Mesendoderm (in vitro differentiated cells): ENCODE data around the gene ANO9.

Source experiments
- DNase-seq: peaks from one replicate; pipeline ENCODE4 v3.0.0; 2013
- H2AK5ac ChIP-seq: 2 replicates; pipeline ENCODE4 v1.6.1; 2013; ENCODE audit warnings: low read length, inconsistent platforms
- H2BK120ac ChIP-seq: 2 replicates; pipeline ENCODE4 v1.6.1; 2013; ENCODE audit warnings: low read depth, mild to moderate bottlenecking, low read length, moderate library complexity, mixed read lengths
- H2BK15ac ChIP-seq: replicated peaks from 2 replicates; pipeline ENCODE4 v1.6.1; 2013; ENCODE audit warnings: low read depth, mild to moderate bottlenecking, moderate library complexity
- H2BK5ac ChIP-seq: 2 replicates; pipeline ENCODE4 v1.6.1; 2013; ENCODE audit warnings: low read length, inconsistent platforms
- H3K18ac ChIP-seq: 2 replicates; pipeline ENCODE4 v1.6.1; 2013; ENCODE audit warnings: mild to moderate bottlenecking, low read length, mixed read lengths
- H3K23ac ChIP-seq: one replicate; pipeline ENCODE4 v1.6.1; 2013; ENCODE audit warnings: low read length
- H3K27ac ChIP-seq: 2 replicates; pipeline ENCODE4 v1.5.1; 2013; ENCODE audit warnings: low read depth, mild to moderate bottlenecking, inconsistent platforms, low read length, moderate library complexity
- H3K27me3 ChIP-seq: 2 replicates; pipeline ENCODE4 v1.6.1; 2013; ENCODE audit warnings: low read length, control low read depth, mild to moderate bottlenecking, inconsistent platforms; ENCODE audit not compliant: insufficient read depth, poor library complexity
- H3K36me3 ChIP-seq: 2 replicates; pipeline ENCODE4 v1.6.1; 2013; ENCODE audit warnings: low read length, inconsistent platforms; ENCODE audit not compliant: control insufficient read depth, insufficient read depth
- H3K4ac ChIP-seq: one replicate; pipeline ENCODE4 v1.6.1; 2013; ENCODE audit warnings: low read depth, mild to moderate bottlenecking, low read length, moderate library complexity
- H3K4me1 ChIP-seq: 2 replicates; pipeline ENCODE4 v1.6.1; 2013; ENCODE audit warnings: low read depth, low read length, inconsistent platforms; ENCODE audit not compliant: control insufficient read depth
- H3K4me2 ChIP-seq: 2 replicates; pipeline ENCODE4 v1.6.1; 2013; ENCODE audit warnings: low read length
- H3K4me3 ChIP-seq: 2 replicates; pipeline ENCODE4 v1.5.1; 2013; ENCODE audit warnings: mild to moderate bottlenecking, low read length
- H3K56ac ChIP-seq: one replicate; pipeline ENCODE4 v1.6.1; 2013; ENCODE audit warnings: low read length
- H3K79me1 ChIP-seq: 2 replicates; pipeline ENCODE4 v1.6.1; 2013; ENCODE audit warnings: low read length, inconsistent platforms
- H3K79me2 ChIP-seq: 2 replicates; pipeline ENCODE4 v1.6.1; 2013; ENCODE audit warnings: mild to moderate bottlenecking, low read length; ENCODE audit not compliant: control insufficient read depth, insufficient read depth
- H3K9ac ChIP-seq: 2 replicates; pipeline ENCODE4 v1.6.1; 2013; ENCODE audit warnings: low read length, inconsistent platforms
- H4K5ac ChIP-seq: one replicate; pipeline ENCODE4 v1.6.1; 2013; ENCODE audit warnings: low read length
- H4K8ac ChIP-seq: one replicate; pipeline ENCODE4 v1.6.1; 2013; ENCODE audit warnings: low read depth, mild to moderate bottlenecking, control low read depth, low read length, moderate library complexity
- WGBS: extraction: QIAGEN DNeasy Blood & Tissue Kit; methylation state at CpG from one replicate; pipeline ENCODE4 v1.1.7; 2013; ENCODE audit warnings: low lambda C conversion rate, missing lambda C conversion rate; ENCODE audit not compliant: insufficient coverage; ENCODE audit errors: extremely low coverage; 5-methylcytosine and 5-hydroxymethylcytosine counted together

Gene ANO9

GRCh38 chr11:453564-453963 is 11.8 kb upstream of the ANO9 start:
- Histone ChIP-seq H2BK120ac (no peak overlapping the region), H3K4me1 (no peaks in the 10 kb centered on the region), H3K4me3 (no peak overlapping the region), H4K5ac (no peak overlapping the region), H3K4ac (no peak overlapping the region), H3K23ac (no peak overlapping the region), H3K18ac (no peak overlapping the region), H3K56ac (no peak overlapping the region), H3K9ac (no peak overlapping the region), H2BK15ac (no peak overlapping the region), H3K79me1 (peaks cover 34% of the 10 kb centered on the region), H2BK5ac (no peak overlapping the region), H3K27ac (no peak overlapping the region), H3K27me3 (no peaks in the 10 kb centered on the region), H2AK5ac (no peak overlapping the region), H3K4me2 (no peak overlapping the region), H3K36me3 (peaks cover 1% of the 10 kb centered on the region), H3K79me2 (peaks cover 60% of the 10 kb centered on the region), H4K8ac (no peak overlapping the region)
- WGBS = no CpG with 5 or more reads among the region's 13 CpGs
- no peak for DNase-seq

- Histone ChIP-seq H3K27me3 (no peaks in the 10 kb centered on the region), H3K79me1 (peaks cover 34% of the 10 kb centered on the region), H3K4me1 (no peaks in the 10 kb centered on the region), H3K36me3 (peaks cover 1% of the 10 kb centered on the region), H3K4me3 (no peak overlapping the region), H3K4ac (no peak overlapping the region), H3K9ac (no peak overlapping the region), H2AK5ac (no peak overlapping the region), H2BK15ac (no peak overlapping the region), H2BK5ac (no peak overlapping the region), H3K23ac (no peak overlapping the region), H2BK120ac (no peak overlapping the region), H4K5ac (no peak overlapping the region), H4K8ac (no peak overlapping the region), H3K56ac (no peak overlapping the region), H3K27ac (no peak overlapping the region), H3K79me2 (peaks cover 59% of the 10 kb centered on the region), H3K4me2 (no peak overlapping the region), H3K18ac (no peak overlapping the region)
- whole genome bisulfite sequencing = no CpG with 5 or more reads among the region's 19 CpGs
- DNase-seq = no peak
These were observed 11.2 kb upstream of the ANO9 start for GRCh38 chr11:452916-453527.

- Histone ChIP-seq H3K23ac (no peak overlapping the region), H3K4me1 (no peaks in the 10 kb centered on the region), H3K56ac (no peak overlapping the region), H3K9ac (no peak overlapping the region), H2AK5ac (no peak overlapping the region), H3K27me3 (no peaks in the 10 kb centered on the region), H3K4ac (no peak overlapping the region), H2BK15ac (no peak overlapping the region), H3K18ac (no peak overlapping the region), H4K8ac (no peak overlapping the region), H2BK120ac (no peak overlapping the region), H3K79me1 (peaks cover 29% of the 10 kb centered on the region), H3K4me2 (no peak overlapping the region), H3K4me3 (no peak overlapping the region), H2BK5ac (no peak overlapping the region), H3K27ac (no peak overlapping the region), H4K5ac (no peak overlapping the region), H3K79me2 (peaks cover 53% of the 10 kb centered on the region), H3K36me3 (peaks cover 1% of the 10 kb centered on the region)
- WGBS = no CpG with 5 or more reads among the region's 12 CpGs
- DNase-seq = no peak
These were observed 10.5 kb upstream of the ANO9 start for GRCh38 chr11:452203-452744.

GRCh38 chr11:451738-452137 is 9.9 kb upstream of the ANO9 start:
- no peak overlapping the region for H3K23ac ChIP-seq
- no peak overlapping the region for H4K5ac ChIP-seq
- no peaks in the 10 kb centered on the region for H3K27me3 ChIP-seq
- no peaks in the 10 kb centered on the region for H3K4me1 ChIP-seq
- no peak overlapping the region for H2AK5ac ChIP-seq
- H3K4me2 ChIP-seq = no peak overlapping the region
- H3K4ac ChIP-seq = no peak overlapping the region
- no peak overlapping the region for H2BK120ac ChIP-seq
- no peak overlapping the region for H3K9ac ChIP-seq
- H2BK5ac ChIP-seq = no peak overlapping the region
- H3K36me3 ChIP-seq = peaks cover 1% of the 10 kb centered on the region
- H3K18ac ChIP-seq = no peak overlapping the region
- no peak overlapping the region for H4K8ac ChIP-seq
- no peak overlapping the region for H3K4me3 ChIP-seq
- H3K79me2 ChIP-seq = peaks cover 49% of the 10 kb centered on the region
- peaks cover 26% of the 10 kb centered on the region for H3K79me1 ChIP-seq
- no peak overlapping the region for H3K56ac ChIP-seq
- H3K27ac ChIP-seq = no peak overlapping the region
- WGBS = no CpG with 5 or more reads among the region's 14 CpGs
- no peak for DNase-seq
- no peak overlapping the region for H2BK15ac ChIP-seq

GRCh38 chr11:450809-451451 is 9.1 kb upstream of the ANO9 start:
- Histone ChIP-seq H3K56ac (peak overlapping the region; percentile 93), H2BK120ac (no peak overlapping the region), H4K8ac (no peak overlapping the region), H3K9ac (peak overlapping the region; percentile 88), H3K4ac (no peak overlapping the region), H3K79me1 (peaks cover 26% of the 10 kb centered on the region), H3K23ac (no peak overlapping the region), H4K5ac (no peak overlapping the region), H3K27me3 (no peaks in the 10 kb centered on the region), H2AK5ac (no peak overlapping the region), H3K27ac (no peak overlapping the region), H3K36me3 (peaks cover 1% of the 10 kb centered on the region), H3K4me2 (peak overlapping the region; percentile 76), H2BK15ac (no peak overlapping the region), H3K4me3 (peak overlapping the region; percentile 67), H3K18ac (no peak overlapping the region), H3K79me2 (peaks cover 44% of the 10 kb centered on the region), H2BK5ac (no peak overlapping the region), H3K4me1 (no peaks in the 10 kb centered on the region)
- WGBS = no CpG with 5 or more reads among the region's 46 CpGs
- peak; percentile 84 for DNase-seq
